CD4-positive, alpha-beta T cell treated with Interleukin-2 at 100 ng/mL for 4 hours (primary cell): ENCODE data around the gene REXO1.

Experiments
- DNase-seq: peaks from one replicate; pipeline ENCODE4 v3.0.0-alpha.2; 2020; ENCODE audit warnings: low spot score

Gene REXO1

DNA sequence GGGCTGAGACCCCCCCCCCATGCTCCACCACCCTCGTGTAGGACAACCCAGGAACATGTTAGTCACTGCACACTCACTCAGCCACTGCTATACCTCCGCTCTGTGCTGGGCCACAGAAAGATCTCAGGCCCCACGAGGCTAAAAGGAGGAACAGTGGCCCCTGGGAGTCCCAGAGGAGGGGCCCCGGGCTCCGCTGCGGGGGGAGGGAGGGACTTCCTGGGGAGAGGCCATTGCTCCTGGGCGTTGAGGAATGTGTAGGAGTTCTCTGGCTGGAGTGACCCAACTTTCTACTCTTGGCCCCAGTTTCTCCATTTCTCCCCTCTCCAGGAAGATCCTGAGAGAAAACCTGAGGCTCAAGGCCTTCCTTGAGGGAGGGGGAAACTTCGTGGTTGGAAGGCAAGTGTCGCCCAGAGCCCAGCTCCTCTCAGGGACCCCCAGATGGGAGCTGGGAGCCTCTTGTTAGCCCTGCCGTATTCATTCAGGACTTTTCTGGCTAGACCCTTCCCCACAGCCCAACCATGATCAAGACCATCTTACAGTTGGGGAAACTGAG, 81.4 kb downstream of the REXO1 start:
- no peak for DNase-seq

DNA sequence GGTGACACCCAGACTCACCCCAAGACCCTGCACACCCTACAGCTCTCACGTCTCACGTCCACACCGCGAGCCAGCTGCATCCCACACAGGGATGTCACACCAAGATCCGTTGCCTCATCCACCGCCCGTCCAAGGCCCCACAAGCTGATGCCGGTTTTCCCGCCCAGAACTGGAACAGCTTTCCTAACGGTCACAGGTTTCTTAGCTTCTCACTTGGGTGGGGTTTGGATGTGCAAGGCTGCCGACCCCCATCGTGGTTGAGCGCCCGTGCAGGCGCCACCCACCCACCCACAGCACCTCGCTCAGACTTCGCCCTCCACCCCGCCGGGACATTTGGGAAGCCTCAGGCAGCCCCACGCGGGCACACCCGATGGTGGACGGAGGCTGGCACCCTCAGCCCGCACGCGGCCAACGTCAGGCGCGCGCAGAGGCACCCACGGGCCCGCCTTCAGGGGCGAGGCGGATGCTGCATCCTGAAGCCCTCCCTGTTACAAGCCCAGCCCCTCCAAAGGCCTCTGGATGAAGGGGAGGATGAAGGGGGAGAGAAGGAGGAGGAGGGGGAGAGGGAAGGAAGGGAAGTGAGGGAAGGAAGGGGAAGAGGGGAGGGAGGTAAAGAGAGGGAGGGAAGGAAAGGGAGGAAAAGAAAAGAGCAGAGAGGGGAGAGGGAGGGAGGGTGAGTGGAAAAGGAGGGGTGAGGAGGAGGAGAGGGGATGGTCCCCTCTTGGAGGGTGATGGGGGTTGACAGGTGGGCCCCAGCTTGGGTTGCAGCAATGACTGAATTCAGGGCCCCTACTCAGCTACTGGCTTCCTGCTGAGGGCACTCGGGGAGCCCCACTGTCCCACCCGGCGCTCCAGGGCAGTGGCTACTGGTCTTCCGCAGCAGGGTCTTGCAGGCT, 82.1 kb downstream of the REXO1 start:
- DNase-seq, result no peak
